CD4-positive, alpha-beta memory T cell (primary cell): ENCODE measurements around the gene OBSCN. TPM values are rescaled to one million over a fixed set of nuclear protein-coding genes. Genes with fewer than 3 reads are reported as not detected.

Experiments
- CTCF ChIA-PET: fragments of 350-600 bp; sonication (Branson Sonifier 250); formaldehyde crosslinking; loops from one replicate; lab custom pipeline; 2021; ENCODE audit warnings: inconsistent platforms; ENCODE audit not compliant: partially characterized antibody; lab: Charles Lee
- POLR2A ChIA-PET: fragments of 350-600 bp; sonication (Branson Sonifier 250); formaldehyde crosslinking; loops from one replicate; lab custom pipeline; 2021; ENCODE audit not compliant: partially characterized antibody; lab: Charles Lee
- DNase-seq, 5 donors: peaks; one replicate each; pipeline versions ENCODE4 v3.0.0 to v3.0.0-alpha.2; 2020 to 2022; ENCODE audit warnings: mixed read lengths in 1 of 5
- H3K27ac ChIP-seq: one replicate; pipeline ENCODE4 v1.7.0; 2013; ENCODE audit warnings: low read depth, low read length
- H3K27me3 ChIP-seq: 2 replicates; pipeline ENCODE4 v1.7.0; 2013; ENCODE audit warnings: mild to moderate bottlenecking, low read length, moderate library complexity; ENCODE audit not compliant: insufficient read depth
- H3K36me3 ChIP-seq: 2 replicates; pipeline ENCODE4 v1.7.0; 2013; ENCODE audit warnings: mild to moderate bottlenecking, low read length, moderate library complexity; ENCODE audit not compliant: insufficient read depth
- H3K4me1 ChIP-seq: 2 replicates; pipeline ENCODE4 v1.7.0; 2013; ENCODE audit warnings: mild to moderate bottlenecking, low read length, moderate library complexity; ENCODE audit not compliant: insufficient read depth
- H3K4me3 ChIP-seq, 2 donors: one replicate each; pipeline ENCODE4 v1.7.0; 2013; ENCODE audit warnings: low read length in 2 of 2, mild to moderate bottlenecking in 1 of 2
- H3K9me3 ChIP-seq, 2 donors: one replicate each; pipeline ENCODE4 v1.7.0; 2013; ENCODE audit warnings: low read length in 2 of 2, control low read depth in 1 of 2; ENCODE audit not compliant: control insufficient read depth in 1 of 2
- H3K27ac Mint-ChIP-seq, 7 donors: one replicate each; pipeline ENCODE4 v1.8.0; 2020 to 2021; ENCODE audit warnings: mixed read lengths in 7 of 7, mild to moderate bottlenecking in 6 of 7, inconsistent platforms in 3 of 7, moderate library complexity in 3 of 7
- H3K27me3 Mint-ChIP-seq, 2 donors: one replicate each; pipeline ENCODE4 v1.8.0; 2020 to 2021; ENCODE audit warnings: mixed read lengths in 2 of 2
- H3K36me3 Mint-ChIP-seq, 2 donors: one replicate each; pipeline ENCODE4 v1.8.0; 2020 to 2021; ENCODE audit warnings: mixed read lengths in 2 of 2, inconsistent platforms in 1 of 2, mild to moderate bottlenecking in 1 of 2
- H3K4me1 Mint-ChIP-seq, 4 donors: one replicate each; pipeline ENCODE4 v1.8.0; 2020 to 2021; ENCODE audit warnings: mixed read lengths in 4 of 4, mild to moderate bottlenecking in 1 of 4
- H3K4me3 Mint-ChIP-seq, 8 donors: one replicate each; pipeline ENCODE4 v1.8.0; 2020 to 2021; ENCODE audit warnings: mixed read lengths in 8 of 8, mild to moderate bottlenecking in 7 of 8, moderate library complexity in 6 of 8, inconsistent platforms in 3 of 8
- H3K9me3 Mint-ChIP-seq, 8 donors: one replicate each; pipeline ENCODE4 v1.8.0; 2020 to 2021; ENCODE audit warnings: mixed read lengths in 8 of 8, mild to moderate bottlenecking in 5 of 8, inconsistent platforms in 3 of 8, moderate library complexity in 1 of 8
- intact Hi-C: fragments of 100-400 bp; cut with micrococcal nuclease; formaldehyde crosslinking; loops from one replicate; pipeline ENCODE4 v1.15.1; 2023
- polyA plus RNA-seq, 2 donors: library from polyadenylated mRNA; unstranded; fragments of 300-500 nt; fragmentation: Illumina TruSeq; gene quantifications; one replicate each; pipeline ENCODE4 v1.2.3, GENCODE V29; 2021
- total RNA-seq, 2 experiments: library from RNA; stranded (reverse); gene quantifications; one replicate each; pipeline ENCODE4 v1.2.3, GENCODE V29; 2021

OBSCN gene, protein sequence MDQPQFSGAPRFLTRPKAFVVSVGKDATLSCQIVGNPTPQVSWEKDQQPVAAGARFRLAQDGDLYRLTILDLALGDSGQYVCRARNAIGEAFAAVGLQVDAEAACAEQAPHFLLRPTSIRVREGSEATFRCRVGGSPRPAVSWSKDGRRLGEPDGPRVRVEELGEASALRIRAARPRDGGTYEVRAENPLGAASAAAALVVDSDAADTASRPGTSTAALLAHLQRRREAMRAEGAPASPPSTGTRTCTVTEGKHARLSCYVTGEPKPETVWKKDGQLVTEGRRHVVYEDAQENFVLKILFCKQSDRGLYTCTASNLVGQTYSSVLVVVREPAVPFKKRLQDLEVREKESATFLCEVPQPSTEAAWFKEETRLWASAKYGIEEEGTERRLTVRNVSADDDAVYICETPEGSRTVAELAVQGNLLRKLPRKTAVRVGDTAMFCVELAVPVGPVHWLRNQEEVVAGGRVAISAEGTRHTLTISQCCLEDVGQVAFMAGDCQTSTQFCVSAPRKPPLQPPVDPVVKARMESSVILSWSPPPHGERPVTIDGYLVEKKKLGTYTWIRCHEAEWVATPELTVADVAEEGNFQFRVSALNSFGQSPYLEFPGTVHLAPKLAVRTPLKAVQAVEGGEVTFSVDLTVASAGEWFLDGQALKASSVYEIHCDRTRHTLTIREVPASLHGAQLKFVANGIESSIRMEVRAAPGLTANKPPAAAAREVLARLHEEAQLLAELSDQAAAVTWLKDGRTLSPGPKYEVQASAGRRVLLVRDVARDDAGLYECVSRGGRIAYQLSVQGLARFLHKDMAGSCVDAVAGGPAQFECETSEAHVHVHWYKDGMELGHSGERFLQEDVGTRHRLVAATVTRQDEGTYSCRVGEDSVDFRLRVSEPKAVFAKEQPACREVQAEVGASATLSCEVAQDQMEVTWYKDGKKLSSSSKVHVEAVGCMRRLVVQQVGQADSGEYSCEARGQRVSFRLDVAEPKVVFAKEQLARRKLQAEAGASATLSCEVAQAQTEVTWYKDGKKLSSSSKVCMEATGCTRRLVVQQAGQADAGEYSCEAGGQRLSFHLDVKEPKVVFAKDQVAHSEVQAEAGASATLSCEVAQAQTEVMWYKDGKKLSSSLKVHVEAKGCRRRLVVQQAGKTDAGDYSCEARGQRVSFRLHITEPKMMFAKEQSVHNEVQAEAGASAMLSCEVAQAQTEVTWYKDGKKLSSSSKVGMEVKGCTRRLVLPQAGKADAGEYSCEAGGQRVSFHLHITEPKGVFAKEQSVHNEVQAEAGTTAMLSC (N-terminal part only)
- total RNA-seq (10 to 100 TPM; 76.0 to 91.4 TPM), polyA plus RNA-seq (1 to 10 TPM in 1 of 2 donors, under 1 TPM in 1; 0.19 to 3.5 TPM)

GRCh38 chr1:228207851-228208821 lies at the start of gene OBSCN:
Gene OBSCN, plus strand, starts transcription at chr1:228208044. Its CDS starts 3,740 bp downstream, at chr1:228211784.
- Mint-ChIP-seq H3K27ac (no peak within 1 kb of the TSS), H3K36me3 (no peaks in the 10 kb centered on the region), H3K4me3 (no peak within 1 kb of the TSS), H3K9me3 (no peaks in the 10 kb centered on the region), H3K27me3 (no peaks in the 10 kb centered on the region), H3K4me1 (peaks cover 0 to 9% (median 6%) of the 10 kb centered on the region in 4 donors)
- Histone ChIP-seq H3K27me3 (no peaks in the 10 kb centered on the region), H3K9me3 (no peaks in the 10 kb centered on the region), H3K36me3 (no peaks in the 10 kb centered on the region), H3K4me1 (no peaks in the 10 kb centered on the region), H3K27ac (no peak within 1 kb of the TSS), H3K4me3 (no peak within 1 kb of the TSS)
- CTCF ChIA-PET = no interaction called here
- intact Hi-C loops = no loop called here
- no peak for DNase-seq
- POLR2A ChIA-PET = no interaction called here

GRCh38 chr1:228158151-228159007 lies 49.5 kb upstream of the OBSCN start:
- intact Hi-C loops = no loop called here
- Mint-ChIP-seq H3K4me3 (no peak overlapping the region), H3K36me3 (no peaks in the 10 kb centered on the region), H3K9me3 (no peaks in the 10 kb centered on the region), H3K4me1 (peaks cover 3 to 18% (median 9%) of the 10 kb centered on the region in 4 donors), H3K27ac (no peak overlapping the region), H3K27me3 (no peaks in the 10 kb centered on the region)
- CTCF ChIA-PET = no interaction called here
- Histone ChIP-seq H3K9me3 (no peaks in the 10 kb centered on the region), H3K4me1 (peaks cover 15% of the 10 kb centered on the region), H3K4me3 (no peak overlapping the region), H3K36me3 (no peaks in the 10 kb centered on the region), H3K27ac (no peak overlapping the region), H3K27me3 (no peaks in the 10 kb centered on the region)
- peak in 1 of 5 donors; percentile 17 for DNase-seq
- POLR2A ChIA-PET = interaction anchor here (0.5 kb wide), 1 partner anchor 49 kb away, joined by 3 read pairs; no protein-coding TSS in a partner anchor

DNA sequence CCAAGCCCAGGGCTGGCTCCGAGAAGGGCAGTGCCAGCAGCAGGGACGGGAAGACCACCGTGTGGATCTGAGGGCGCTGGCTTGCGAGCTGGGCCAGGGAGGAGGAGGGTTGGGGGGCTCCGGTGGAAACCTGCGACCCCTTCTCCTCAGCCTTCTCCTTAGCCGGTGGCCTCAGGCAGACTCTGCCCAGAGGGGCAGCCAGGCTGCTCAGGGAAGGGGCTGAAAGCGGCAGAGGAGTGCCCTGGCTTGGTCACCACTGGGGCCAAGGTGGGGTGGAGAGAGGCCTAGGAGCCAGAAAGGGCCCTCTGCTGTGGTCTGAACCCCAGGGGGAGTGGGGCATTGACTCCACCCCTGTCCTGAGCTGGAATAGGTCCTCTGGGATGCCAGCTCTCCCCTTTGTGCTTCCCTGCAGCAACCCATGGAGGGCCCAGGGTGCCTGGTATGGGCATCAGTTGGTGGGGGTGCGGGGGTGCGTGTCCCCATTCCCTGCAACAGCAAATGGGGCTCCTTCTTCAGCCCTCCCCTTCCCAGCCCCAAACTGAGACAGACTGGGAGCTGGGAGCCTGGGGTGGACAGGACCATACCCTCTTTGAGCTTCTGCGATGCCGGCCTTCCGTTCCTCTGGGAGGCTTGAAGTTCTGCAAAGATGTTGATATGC lies 48.7 kb upstream of the OBSCN start:
- intact Hi-C loops = no loop called here
- H3K9me3 Mint-ChIP-seq = no peaks in the 10 kb centered on the region
- Histone ChIP-seq H3K36me3 (no peaks in the 10 kb centered on the region), H3K27ac (no peak overlapping the region), H3K27me3 (no peaks in the 10 kb centered on the region), H3K4me3 (no peak overlapping the region), H3K9me3 (no peaks in the 10 kb centered on the region), H3K4me1 (peaks cover 17% of the 10 kb centered on the region)
- POLR2A ChIA-PET = interaction anchor here (0.5 to 1.0 kb wide), 3 partner anchors 19 to 49 kb away, joined by 3 read pairs; partner anchors contain the start of gene GUK1
- H3K27me3 Mint-ChIP-seq = no peaks in the 10 kb centered on the region
- no peaks in the 10 kb centered on the region for H3K36me3 Mint-ChIP-seq
- H3K4me3 Mint-ChIP-seq = no peak overlapping the region
- CTCF ChIA-PET = interaction anchor here (1.0 kb wide), 1 partner anchor 28 kb away, joined by 3 read pairs; no protein-coding TSS in a partner anchor
- H3K27ac Mint-ChIP-seq = peak overlapping the region in 1 of 7 donors; percentile 71
- peak in 1 of 5 donors; percentile 13 for DNase-seq
- H3K4me1 Mint-ChIP-seq = peaks cover 4 to 22% (median 12%) of the 10 kb centered on the region in 4 donors

DNA sequence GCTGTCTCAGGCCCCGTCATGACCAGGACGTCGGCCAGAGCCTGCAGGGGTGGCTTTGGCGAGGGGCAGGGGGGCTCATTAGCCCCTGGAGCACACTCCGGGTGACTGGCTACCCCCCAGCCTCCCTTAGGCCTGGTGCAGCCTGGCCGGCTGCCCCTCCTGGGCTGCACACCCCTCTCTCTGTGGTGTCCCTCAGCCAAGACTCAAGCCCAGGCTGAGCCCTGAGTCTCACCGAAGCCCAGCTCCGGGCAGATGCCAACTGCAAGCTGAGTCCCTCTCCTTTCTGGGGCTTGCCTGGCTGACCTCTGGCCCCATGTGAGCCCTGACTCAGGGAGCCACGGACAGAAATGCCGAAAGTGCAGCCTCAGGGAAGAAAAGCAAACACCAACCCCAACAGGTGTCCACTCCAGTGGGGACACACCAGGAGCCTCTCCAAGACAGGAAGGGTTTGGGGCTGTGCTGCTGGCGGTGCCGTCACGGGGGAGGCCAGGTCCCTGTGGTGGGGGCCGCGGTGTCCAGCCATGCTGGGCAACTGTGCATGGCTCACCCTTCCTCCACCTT lies 47.6 kb upstream of the OBSCN start:
- peaks cover 9 to 34% (median 21%) of the 10 kb centered on the region in 4 donors for H3K4me1 Mint-ChIP-seq
- no peak overlapping the region for H3K4me3 ChIP-seq
- intact Hi-C loops = loop anchor here (10.0 kb wide), 1 partner anchor 395 kb away; no protein-coding TSS in a partner anchor
- no peaks in the 10 kb centered on the region for H3K27me3 ChIP-seq
- no peak overlapping the region for H3K27ac ChIP-seq
- no peaks in the 10 kb centered on the region for H3K9me3 ChIP-seq
- H3K4me3 Mint-ChIP-seq = no peak overlapping the region
- H3K36me3 ChIP-seq = no peaks in the 10 kb centered on the region
- peak in 1 of 5 donors; percentile 12 for DNase-seq
- no peaks in the 10 kb centered on the region for H3K36me3 Mint-ChIP-seq
- POLR2A ChIA-PET = interaction anchor here (1.0 to 2.2 kb wide), 2 partner anchors 20 kb away, joined by 3 to 9 read pairs; partner anchors contain the start of gene GUK1
- CTCF ChIA-PET = interaction anchor here (1.3 kb wide), 1 partner anchor 30 kb away, joined by 3 read pairs; no protein-coding TSS in a partner anchor
- peaks cover 25% of the 10 kb centered on the region for H3K4me1 ChIP-seq
- H3K27me3 Mint-ChIP-seq = no peaks in the 10 kb centered on the region
- no peak overlapping the region for H3K27ac Mint-ChIP-seq
- no peaks in the 10 kb centered on the region for H3K9me3 Mint-ChIP-seq

GRCh38 chr1:228161362-228161761 lies 46.5 kb upstream of the OBSCN start:
- DNase-seq = no peak
- Mint-ChIP-seq H3K9me3 (no peaks in the 10 kb centered on the region), H3K27me3 (no peaks in the 10 kb centered on the region), H3K36me3 (peaks cover 0 to 2% of the 10 kb centered on the region in 2 donors), H3K27ac (peak overlapping the region in 5 of 7 donors; percentile 59 to 72 (median 68)), H3K4me1 (peaks cover 7 to 42% (median 22%) of the 10 kb centered on the region in 4 donors), H3K4me3 (peak overlapping the region in 1 of 8 donors; percentile 25)
- H3K36me3 ChIP-seq = no peaks in the 10 kb centered on the region
- H3K27ac ChIP-seq = no peak overlapping the region
- ChIA-PET CTCF (interaction anchor here (1.3 kb wide), 1 partner anchor 31 kb away, joined by 3 read pairs; no protein-coding TSS in a partner anchor), POLR2A (interaction anchor here (1.3 to 2.2 kb wide), 2 partner anchors 19 to 21 kb away, joined by 3 to 9 read pairs; partner anchors contain the start of gene GUK1)
- no peaks in the 10 kb centered on the region for H3K9me3 ChIP-seq
- H3K4me3 ChIP-seq = no peak overlapping the region
- intact Hi-C loops = loop anchor here (10.0 kb wide), 1 partner anchor 397 kb away; no protein-coding TSS in a partner anchor
- peaks cover 26% of the 10 kb centered on the region for H3K4me1 ChIP-seq
- no peaks in the 10 kb centered on the region for H3K27me3 ChIP-seq
